GM21619 (cell line): ENCODE measurements around the gene TMEM220.

Experiments used
- ATAC-seq: cut with Tn5 transposase; IDR thresholded peaks from one replicate; pipeline ENCODE4 v1.9.1; 2021; ENCODE audit not compliant: unreplicated experiment

TMEM220 gene

GRCh38 chr17:10673312-10673711 is 56.5 kb downstream of the TMEM220 start:
- ATAC-seq: no peak

DNA sequence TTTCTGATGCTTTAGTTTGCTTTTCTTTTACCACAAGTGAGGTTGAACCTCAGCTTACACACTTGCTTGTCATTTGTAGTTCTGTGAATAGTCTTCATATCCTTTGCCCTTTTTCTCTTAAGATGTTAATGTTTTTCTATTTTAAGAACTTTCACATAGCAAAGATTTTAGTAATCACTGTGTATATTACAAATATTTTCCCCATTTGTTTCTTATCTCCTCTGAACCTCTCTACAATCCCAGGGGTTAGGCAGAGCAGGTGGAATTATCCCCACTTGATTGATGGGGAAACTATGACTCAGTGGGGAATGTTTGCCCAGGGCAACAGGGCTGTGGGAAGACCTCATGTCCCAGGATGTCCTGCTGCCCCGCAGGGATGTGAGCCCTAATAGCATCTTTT is 61.0 kb downstream of the TMEM220 start:
- ATAC-seq: no peak

- no peak for ATAC-seq
These were observed 62.9 kb downstream of the TMEM220 start for GRCh38 chr17:10666906-10667305.

DNA sequence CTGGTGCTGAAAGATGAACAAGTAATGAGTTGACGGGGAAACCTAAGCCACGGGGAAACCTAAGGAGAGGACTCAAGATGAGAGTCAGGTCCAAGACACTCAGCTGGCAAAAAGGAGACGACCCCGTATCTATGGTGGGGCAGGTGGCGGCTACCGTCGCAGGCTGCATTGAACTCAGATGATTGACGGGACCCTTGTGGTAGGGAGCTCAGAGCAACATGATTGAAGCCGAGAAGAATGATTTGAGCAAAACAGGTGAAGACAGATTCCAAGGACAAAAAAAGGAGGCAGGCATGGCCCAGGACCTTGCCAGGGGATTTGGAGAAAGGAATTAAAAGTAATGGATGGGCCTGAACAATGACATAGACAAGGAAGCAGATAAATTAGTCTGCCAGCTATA is 65.3 kb downstream of the TMEM220 start:
- no peak for ATAC-seq
